GM06990 (cell line): ENCODE results near the gene CPT2.

Experiments
- DNase-seq: peaks from one replicate; pipeline ENCODE4 v3.0.0-alpha.2; 2011; ENCODE audit not compliant: insufficient read length; ENCODE audit errors: extremely low read depth
- H3K27me3 ChIP-seq: replicated peaks from 2 replicates; pipeline ENCODE4 v1.6.0; 2011; ENCODE audit warnings: low read length; ENCODE audit not compliant: control insufficient read depth, insufficient read depth
- H3K36me3 ChIP-seq: 2 replicates; pipeline ENCODE4 v1.5.1; 2011; ENCODE audit warnings: low read length; ENCODE audit not compliant: control insufficient read depth, insufficient read depth
- H3K4me3 ChIP-seq: replicated peaks from 2 replicates; pipeline ENCODE4 v1.5.1; 2011; ENCODE audit warnings: low read depth, mild to moderate bottlenecking, control low read depth, low read length
- TF ChIP-seq, protein P1 (sequence below): IDR thresholded peaks from 2 replicates; pipeline ENCODE4 v1.5.1; 2011; ENCODE audit warnings: low read length, control low read depth, mild to moderate bottlenecking, inconsistent platforms; ENCODE audit not compliant: insufficient read depth, poor library complexity, severe bottlenecking

The CPT2 gene

DNA sequence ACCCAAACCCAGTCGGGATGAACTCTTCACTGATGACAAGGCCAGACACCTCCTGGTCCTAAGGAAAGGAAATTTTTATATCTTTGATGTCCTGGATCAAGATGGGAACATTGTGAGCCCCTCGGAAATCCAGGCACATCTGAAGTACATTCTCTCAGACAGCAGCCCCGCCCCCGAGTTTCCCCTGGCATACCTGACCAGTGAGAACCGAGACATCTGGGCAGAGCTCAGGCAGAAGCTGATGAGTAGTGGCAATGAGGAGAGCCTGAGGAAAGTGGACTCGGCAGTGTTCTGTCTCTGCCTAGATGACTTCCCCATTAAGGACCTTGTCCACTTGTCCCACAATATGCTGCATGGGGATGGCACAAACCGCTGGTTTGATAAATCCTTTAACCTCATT, 13.7 kb downstream of the CPT2 start:
- no peak overlapping the region for H3K4me3 ChIP-seq
- H3K27me3 ChIP-seq = no peaks in the 10 kb centered on the region
- TF ChIP-seq, protein P1, sequence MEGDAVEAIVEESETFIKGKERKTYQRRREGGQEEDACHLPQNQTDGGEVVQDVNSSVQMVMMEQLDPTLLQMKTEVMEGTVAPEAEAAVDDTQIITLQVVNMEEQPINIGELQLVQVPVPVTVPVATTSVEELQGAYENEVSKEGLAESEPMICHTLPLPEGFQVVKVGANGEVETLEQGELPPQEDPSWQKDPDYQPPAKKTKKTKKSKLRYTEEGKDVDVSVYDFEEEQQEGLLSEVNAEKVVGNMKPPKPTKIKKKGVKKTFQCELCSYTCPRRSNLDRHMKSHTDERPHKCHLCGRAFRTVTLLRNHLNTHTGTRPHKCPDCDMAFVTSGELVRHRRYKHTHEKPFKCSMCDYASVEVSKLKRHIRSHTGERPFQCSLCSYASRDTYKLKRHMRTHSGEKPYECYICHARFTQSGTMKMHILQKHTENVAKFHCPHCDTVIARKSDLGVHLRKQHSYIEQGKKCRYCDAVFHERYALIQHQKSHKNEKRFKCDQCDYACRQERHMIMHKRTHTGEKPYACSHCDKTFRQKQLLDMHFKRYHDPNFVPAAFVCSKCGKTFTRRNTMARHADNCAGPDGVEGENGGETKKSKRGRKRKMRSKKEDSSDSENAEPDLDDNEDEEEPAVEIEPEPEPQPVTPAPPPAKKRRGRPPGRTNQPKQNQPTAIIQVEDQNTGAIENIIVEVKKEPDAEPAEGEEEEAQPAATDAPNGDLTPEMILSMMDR = no peak
- no peak for DNase-seq
- peaks cover 28% of the 10 kb centered on the region for H3K36me3 ChIP-seq

GRCh38 chr1:53210954-53211353, 14.3 kb downstream of the CPT2 start:
- no peak for DNase-seq
- Histone ChIP-seq H3K36me3 (peaks cover 25% of the 10 kb centered on the region), H3K27me3 (no peaks in the 10 kb centered on the region), H3K4me3 (no peak overlapping the region)
- TF ChIP-seq, protein P1 = no peak

DNA sequence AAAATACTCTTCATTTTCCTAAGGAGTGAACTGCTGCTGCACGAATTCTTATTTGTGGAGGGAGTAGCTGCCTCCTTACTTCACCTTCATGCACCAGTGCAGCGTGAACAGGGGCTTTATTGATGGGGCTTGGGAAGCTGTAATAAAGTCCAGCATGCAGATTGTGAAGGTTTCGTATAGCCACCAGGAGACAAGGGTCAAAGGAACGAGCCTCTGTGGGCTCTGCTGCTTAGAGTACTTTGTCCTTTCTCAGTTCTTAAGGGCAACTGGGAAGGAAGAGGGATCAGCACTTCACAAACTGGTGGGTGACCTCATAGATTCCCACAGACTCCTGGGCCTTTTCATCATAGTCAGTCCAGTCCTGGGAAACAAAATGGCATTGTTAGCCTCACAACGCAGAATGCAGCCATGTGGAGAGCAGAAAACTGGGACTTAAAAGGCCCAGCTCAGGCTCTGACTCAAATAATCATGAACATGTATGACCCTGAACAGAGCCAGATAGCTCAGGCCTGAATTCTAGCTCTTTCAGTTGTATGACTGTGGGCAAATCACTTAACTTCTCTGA, 17.8 kb downstream of the CPT2 start:
- peaks cover 27% of the 10 kb centered on the region for H3K36me3 ChIP-seq
- no peak overlapping the region for H3K4me3 ChIP-seq
- TF ChIP-seq, protein P1 = no peak
- H3K27me3 ChIP-seq = no peaks in the 10 kb centered on the region
- DNase-seq = no peak

DNA sequence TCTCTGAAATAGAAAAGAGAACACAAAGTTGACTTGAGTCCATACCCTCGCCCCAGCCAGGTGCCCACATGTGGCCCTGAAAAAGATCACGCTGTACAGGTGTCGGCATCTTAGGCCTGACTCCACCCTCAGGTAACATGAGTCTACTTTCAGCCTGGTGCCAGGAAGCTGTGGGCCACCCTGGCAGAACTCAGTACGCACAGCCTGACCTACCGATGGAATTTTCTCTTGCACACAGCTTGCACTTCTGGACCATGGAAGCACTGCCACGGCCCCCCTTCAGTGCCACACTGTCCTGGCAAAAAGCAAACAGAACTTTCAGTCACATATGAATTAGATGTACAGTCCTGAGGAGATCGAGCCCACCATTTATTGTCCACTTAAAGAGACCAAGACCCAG, 21.6 kb downstream of the CPT2 start:
- TF ChIP-seq, protein P1 = no peak
- no peak for DNase-seq
- Histone ChIP-seq H3K27me3 (no peaks in the 10 kb centered on the region), H3K4me3 (no peak overlapping the region), H3K36me3 (peaks cover 11% of the 10 kb centered on the region)

GRCh38 chr1:53219711-53220110, 23.1 kb downstream of the CPT2 start:
- TF ChIP-seq, protein P1 = no peak
- peaks cover 5% of the 10 kb centered on the region for H3K36me3 ChIP-seq
- no peak for DNase-seq
- no peaks in the 10 kb centered on the region for H3K27me3 ChIP-seq
- peak overlapping the region; percentile 92 for H3K4me3 ChIP-seq

DNA sequence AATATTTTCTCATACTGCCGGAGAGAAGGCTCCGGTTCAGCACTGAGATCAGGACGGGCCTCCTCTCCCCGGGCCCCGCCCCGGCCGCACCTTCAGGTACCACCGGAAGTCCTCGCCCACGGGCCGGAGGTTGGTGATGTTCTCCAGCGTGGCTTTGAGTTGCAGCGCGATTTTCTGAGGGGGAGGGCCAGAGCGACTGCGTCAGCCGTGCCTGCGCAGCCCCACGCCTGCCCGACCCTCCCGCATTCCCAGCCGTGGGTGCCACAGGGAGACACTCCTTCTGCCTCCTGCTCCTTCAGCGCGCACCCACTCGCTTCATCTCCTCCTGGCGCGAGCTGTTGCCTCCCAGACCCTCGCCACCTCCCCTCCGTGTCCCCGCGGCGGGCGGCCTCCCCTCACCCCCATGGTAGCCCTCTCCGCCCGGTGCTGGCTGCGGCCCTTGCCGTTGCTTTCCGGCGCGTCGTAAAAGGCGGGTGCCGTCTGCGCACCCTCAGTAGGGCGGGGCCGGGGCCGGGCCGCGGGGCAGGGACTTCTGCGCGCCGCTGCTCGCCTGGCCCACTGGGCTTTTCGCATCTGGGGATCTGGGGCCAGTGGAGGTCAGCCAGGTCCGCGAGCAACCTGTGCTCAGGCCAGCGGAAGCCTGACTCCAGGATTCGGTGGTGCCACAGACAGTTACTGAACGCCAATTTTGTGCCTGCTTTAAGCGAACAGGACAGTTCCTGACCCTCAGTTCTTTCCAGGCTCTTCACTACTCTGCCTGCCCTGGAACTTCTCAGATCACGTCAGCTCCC, 23.7 kb downstream of the CPT2 start, which contains the start of gene CZIB:
Gene CZIB (minus strand): TSS at position 464 of the 791 bp plus-strand sequence. CDS start 59 bp downstream, at position 405.
- peak; percentile 96 for DNase-seq
- Histone ChIP-seq H3K36me3 (peaks cover 5% of the 10 kb centered on the region), H3K4me3 (peak within 1 kb of the TSS; percentile 92), H3K27me3 (no peaks in the 10 kb centered on the region)
- TF ChIP-seq, protein P1 = no peak
